HG03139 (cell line): ENCODE measurements around the gene CPEB4.

ENCODE experiments used
- ATAC-seq: cut with Tn5 transposase; IDR thresholded peaks from one replicate; pipeline ENCODE4 v1.9.1; 2021; ENCODE audit not compliant: unreplicated experiment

CPEB4 gene

GRCh38 chr5:173858670-173859407, 29.3 kb upstream of the CPEB4 start:
- no peak for ATAC-seq

- ATAC-seq = no peak
Measured at GRCh38 chr5:173859408-173860159, 28.6 kb upstream of the CPEB4 start.

- no peak for ATAC-seq
Measured at GRCh38 chr5:173862047-173862477, 26.1 kb upstream of the CPEB4 start.

- ATAC-seq = no peak
Measured at GRCh38 chr5:173863359-173863758, 24.8 kb upstream of the CPEB4 start.

- no peak for ATAC-seq
Measured at GRCh38 chr5:173864126-173865050, 23.8 kb upstream of the CPEB4 start.

GRCh38 chr5:173866243-173866857, 21.8 kb upstream of the CPEB4 start:
- no peak for ATAC-seq

- ATAC-seq = no peak
Measured at GRCh38 chr5:173866858-173867679, 21.1 kb upstream of the CPEB4 start.

- no peak for ATAC-seq
Measured at GRCh38 chr5:173868096-173868880, 19.9 kb upstream of the CPEB4 start.

GRCh38 chr5:173869316-173869715, 18.8 kb upstream of the CPEB4 start:
- ATAC-seq = no peak

GRCh38 chr5:173872957-173873305, 15.2 kb upstream of the CPEB4 start:
- no peak for ATAC-seq

GRCh38 chr5:173873306-173873922, 14.7 kb upstream of the CPEB4 start:
- no peak for ATAC-seq

- no peak for ATAC-seq
Measured at GRCh38 chr5:173875189-173875588, 13.0 kb upstream of the CPEB4 start.

GRCh38 chr5:173878224-173878967, 9.8 kb upstream of the CPEB4 start:
- ATAC-seq = no peak

GRCh38 chr5:173880306-173880985, 7.7 kb upstream of the CPEB4 start:
- no peak for ATAC-seq

GRCh38 chr5:173881811-173882575, 6.2 kb upstream of the CPEB4 start:
- ATAC-seq = no peak

- ATAC-seq = no peak
Measured at GRCh38 chr5:173882632-173883031, 5.5 kb upstream of the CPEB4 start.

GRCh38 chr5:173883347-173883924, 4.7 kb upstream of the CPEB4 start:
- no peak for ATAC-seq
